ENCODE results near the gene COL23A1. TPM values are rescaled to one million over a fixed set of nuclear protein-coding genes. Genes with fewer than 3 reads are reported as not detected.

COL23A1 gene
- total and polyA plus RNA-seq, 4 donors, result 0.76 to 4.4 (median 1.3) TPM

GRCh38 chr5:178322736-178323540, 267.3 kb downstream of the COL23A1 start:
- Histone ChIP-seq H3K9me3 (ENCODE audit: control insufficient read depth in 4 of 4, insufficient read depth in 3 of 4, low read length in 3 of 4) (peaks cover 0 to 2% (median 0%) of the 10 kb centered on the region in 4 donors), H3K27ac (ENCODE audit: low read depth in 1 of 2, low read length in 1 of 2) (no peak overlapping the region), H3K36me3 (ENCODE audit: control insufficient read depth in 4 of 4, insufficient read depth in 4 of 4, low read length in 4 of 4) (no peaks in the 10 kb centered on the region), H3K27me3 (ENCODE audit: control insufficient read depth in 3 of 3, insufficient read depth in 3 of 3, low read length in 2 of 3) (no peaks in the 10 kb centered on the region), H3K4me3 (no peak overlapping the region), H3K4me1 (ENCODE audit: control insufficient read depth in 5 of 5, insufficient read depth in 5 of 5, low read length in 5 of 5) (peaks cover 0 to 49% (median 8%) of the 10 kb centered on the region in 5 donors), H3K9ac (ENCODE audit: insufficient read depth in 1 of 2, low read length in 2 of 2) (no peak overlapping the region)
- no peak for TF ChIP-seq CTCF (IDR thresholded peaks at IDR 0.05; ENCODE audit: control extremely low read depth, extremely low read depth)
- DNase-seq (no peak), ATAC-seq (ENCODE audit: insufficient read depth, low FRiP score) (no peak)
- WGBS, 2 donors, result 89 to 90% methylated on average over 14 of the region's 14 CpGs

GRCh38 chr5:178320281-178320855, 269.8 kb downstream of the COL23A1 start:
- DNase-seq, result peak in 2 of 3 donors; percentile 15 to 32
- Histone ChIP-seq H3K27me3 (ENCODE audit: control insufficient read depth in 3 of 3, insufficient read depth in 3 of 3, low read length in 2 of 3) (no peaks in the 10 kb centered on the region), H3K9ac (ENCODE audit: insufficient read depth in 1 of 2, low read length in 2 of 2) (no peak overlapping the region), H3K9me3 (ENCODE audit: control insufficient read depth in 4 of 4, insufficient read depth in 3 of 4, low read length in 3 of 4) (peaks cover 0 to 2% (median 0%) of the 10 kb centered on the region in 4 donors), H3K4me3 (no peak overlapping the region), H3K36me3 (ENCODE audit: control insufficient read depth in 4 of 4, insufficient read depth in 4 of 4, low read length in 4 of 4) (no peaks in the 10 kb centered on the region), H3K4me1 (ENCODE audit: control insufficient read depth in 5 of 5, insufficient read depth in 5 of 5, low read length in 5 of 5) (peaks cover 0 to 28% (median 2%) of the 10 kb centered on the region in 5 donors), H3K27ac (ENCODE audit: low read depth in 1 of 2, low read length in 1 of 2) (no peak overlapping the region)
- TF ChIP-seq CTCF (IDR thresholded peaks at IDR 0.05; ENCODE audit: control extremely low read depth, extremely low read depth), result no peak
- no peak for ATAC-seq (ENCODE audit: insufficient read depth, low FRiP score)
- 76 to 81% methylated on average over 18 of the region's 18 CpGs for WGBS, 2 donors

- no peak for TF ChIP-seq CTCF (IDR thresholded peaks at IDR 0.05; ENCODE audit: control extremely low read depth, extremely low read depth)
- ATAC-seq (ENCODE audit: insufficient read depth, low FRiP score) (no peak), DNase-seq (peak in 1 of 3 donors; percentile 7)
- Histone ChIP-seq H3K36me3 (ENCODE audit: control insufficient read depth in 4 of 4, insufficient read depth in 4 of 4, low read length in 4 of 4) (no peaks in the 10 kb centered on the region), H3K9ac (ENCODE audit: insufficient read depth in 1 of 2, low read length in 2 of 2) (no peak overlapping the region), H3K9me3 (ENCODE audit: control insufficient read depth in 4 of 4, insufficient read depth in 3 of 4, low read length in 3 of 4) (no peaks in the 10 kb centered on the region), H3K4me1 (ENCODE audit: control insufficient read depth in 5 of 5, insufficient read depth in 5 of 5, low read length in 5 of 5) (peaks cover 0 to 28% (median 0%) of the 10 kb centered on the region in 5 donors), H3K4me3 (no peak overlapping the region), H3K27me3 (ENCODE audit: control insufficient read depth in 3 of 3, insufficient read depth in 3 of 3, low read length in 2 of 3) (no peaks in the 10 kb centered on the region), H3K27ac (ENCODE audit: low read depth in 1 of 2, low read length in 1 of 2) (no peak overlapping the region)
- 93 to 98% methylated on average over 20 of the region's 20 CpGs for WGBS, 2 donors
Measured at GRCh38 chr5:178319541-178320041, 270.6 kb downstream of the COL23A1 start.
